Fibroblast of pulmonary artery (primary cell): ENCODE measurements around the gene CHRM4.
"Not testable (repeated sequence)": the region's sequence is repeated elsewhere in the genome, so short reads cannot be mapped to it uniquely, and the experiment has no call there.

ENCODE experiments used
- DNase-seq: peaks from one replicate; pipeline ENCODE4 v3.0.0-alpha.2; 2010; ENCODE audit warnings: low read depth
- H3K4me3 ChIP-seq: replicated peaks from 2 replicates; pipeline ENCODE4 v1.5.1; 2011; ENCODE audit warnings: low read depth, mild to moderate bottlenecking, control low read depth, low read length, moderate library complexity
- CTCF ChIP-seq: IDR thresholded peaks from 2 replicates; pipeline ENCODE4 v1.5.1; 2011; ENCODE audit warnings: mild to moderate bottlenecking, control low read depth, low read length, inconsistent platforms; ENCODE audit errors: missing control alignments

The CHRM4 gene

GRCh38 chr11:46383404-46383758, 8.2 kb downstream of the CHRM4 start:
- no peak for DNase-seq
- no peak overlapping the region for H3K4me3 ChIP-seq
- TF ChIP-seq CTCF = no peak

- peak; percentile 63 for DNase-seq
- peak; percentile 66 for TF ChIP-seq CTCF
- peak overlapping the region; percentile 59 for H3K4me3 ChIP-seq
These were observed 8.8 kb downstream of the CHRM4 start for GRCh38 chr11:46382646-46383403.

GRCh38 chr11:46381819-46382645, 9.5 kb downstream of the CHRM4 start:
- no peak for DNase-seq
- peak overlapping the region; percentile 59 for H3K4me3 ChIP-seq
- TF ChIP-seq CTCF = no peak

GRCh38 chr11:46381048-46381818, 10.3 kb downstream of the CHRM4 start, which contains the start of gene MDK:
Gene MDK, plus strand, starts transcription at chr11:46381669. Its CDS starts 389 bp downstream, at chr11:46382058.
- TF ChIP-seq CTCF = no peak
- no peak for DNase-seq
- peak within 1 kb of the TSS; percentile 59 for H3K4me3 ChIP-seq

GRCh38 chr11:46380340-46381047, 11.1 kb downstream of the CHRM4 start:
- no peak for TF ChIP-seq CTCF
- H3K4me3 ChIP-seq = peak overlapping the region; percentile 52
- DNase-seq = peak; percentile 49

GRCh38 chr11:46379482-46380293, 11.9 kb downstream of the CHRM4 start:
- not testable (repeated sequence) for DNase-seq, H3K4me3 ChIP-seq
